HG03442 (cell line): ENCODE data around the gene SCYGR8.
"Not testable (repeated sequence)": the region's sequence is repeated elsewhere in the genome, so short reads cannot be mapped to it uniquely, and the experiment has no call there.

Experiments used
- ATAC-seq: cut with Tn5 transposase; IDR thresholded peaks from one replicate; pipeline ENCODE4 v1.9.1; 2021; ENCODE audit warnings: mild to moderate bottlenecking, moderate library complexity; ENCODE audit not compliant: unreplicated experiment

Gene SCYGR8

GRCh38 chr2:227745594-227745993, at the start of gene SCYGR8:
SCYGR8 (plus strand) TSS chr2:227745894; CDS start chr2:227745894, 0 bp downstream.
- ATAC-seq = no peak

DNA sequence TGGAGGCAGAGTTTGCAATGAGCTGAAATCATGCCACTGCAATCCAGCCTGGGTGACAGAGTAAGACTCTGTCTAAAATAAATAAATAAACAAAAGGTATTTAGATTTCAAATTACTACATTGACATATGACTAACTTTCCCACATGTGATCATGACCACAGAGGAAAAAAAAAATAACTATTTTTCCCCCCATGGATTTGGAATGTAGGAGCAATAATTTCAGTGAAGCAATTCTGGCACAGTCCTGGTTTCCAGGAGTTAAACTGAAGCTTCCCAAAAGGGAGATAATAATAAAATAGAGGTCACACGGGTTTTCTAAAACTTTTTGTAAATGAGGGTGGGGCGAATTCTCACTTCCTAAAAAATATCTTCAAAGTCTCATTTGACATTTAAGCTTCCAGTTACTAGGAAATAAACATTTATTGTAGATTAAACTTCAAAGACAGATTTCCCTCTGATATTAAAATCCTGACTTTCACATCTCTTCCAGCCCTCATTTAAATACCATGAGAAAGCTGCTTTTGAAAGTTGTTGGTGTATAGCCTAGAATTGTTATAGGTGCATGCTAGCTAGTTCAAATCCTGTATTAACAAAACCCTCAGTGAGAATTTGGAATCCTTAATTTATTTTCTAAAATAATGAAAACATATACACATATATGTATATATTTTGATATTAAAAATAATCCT, 48.6 kb upstream of the SCYGR8 start:
- no peak for ATAC-seq

DNA sequence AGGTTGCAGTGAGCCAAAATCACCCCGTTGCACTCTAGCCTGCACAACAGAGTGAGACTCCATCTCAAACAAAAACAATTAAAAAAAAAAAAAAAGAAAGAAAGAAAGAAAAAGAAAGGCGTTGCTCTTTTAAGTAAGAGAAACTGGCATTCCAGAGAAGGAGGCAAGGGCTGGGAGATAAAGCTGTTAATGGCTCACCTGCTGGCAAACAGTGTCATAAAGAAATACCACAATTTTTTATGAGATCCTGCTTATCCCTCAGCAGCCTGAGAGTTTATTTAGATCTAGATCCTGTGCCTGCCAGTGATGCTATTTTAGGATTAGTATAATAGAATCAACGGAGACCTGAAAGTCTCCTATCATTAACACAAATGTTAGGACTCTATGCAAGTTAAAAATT, 44.1 kb upstream of the SCYGR8 start:
- no peak for ATAC-seq

- ATAC-seq = no peak
Measured at GRCh38 chr2:227703280-227703732, 42.4 kb upstream of the SCYGR8 start.

DNA sequence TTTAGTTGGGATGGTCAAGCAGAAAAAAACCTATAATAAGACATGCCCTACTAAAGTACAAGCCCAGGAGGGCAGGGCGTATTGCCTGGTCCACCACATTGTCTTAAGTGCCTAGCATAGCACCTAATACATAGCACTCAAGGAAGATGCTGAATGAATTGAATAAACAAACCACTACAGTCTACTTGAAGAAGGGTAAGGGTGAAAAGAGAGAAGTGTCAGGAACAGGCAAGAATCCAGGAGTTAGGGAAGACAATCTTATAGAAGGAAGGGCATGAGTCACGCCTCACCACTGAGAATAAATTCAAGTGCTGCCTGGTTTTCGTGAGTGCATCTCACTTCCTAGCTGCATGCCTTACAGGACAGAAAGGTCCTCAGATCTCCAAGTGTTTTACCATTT, 41.7 kb upstream of the SCYGR8 start:
- ATAC-seq = no peak

- ATAC-seq = no peak
Measured at GRCh38 chr2:227706859-227707258, 38.8 kb upstream of the SCYGR8 start.

- no peak for ATAC-seq
Measured at GRCh38 chr2:227707390-227707789, 38.3 kb upstream of the SCYGR8 start.

- no peak for ATAC-seq
Measured at GRCh38 chr2:227710986-227711385, 34.7 kb upstream of the SCYGR8 start.

- ATAC-seq = no peak
Measured at GRCh38 chr2:227713291-227713690, 32.4 kb upstream of the SCYGR8 start.

DNA sequence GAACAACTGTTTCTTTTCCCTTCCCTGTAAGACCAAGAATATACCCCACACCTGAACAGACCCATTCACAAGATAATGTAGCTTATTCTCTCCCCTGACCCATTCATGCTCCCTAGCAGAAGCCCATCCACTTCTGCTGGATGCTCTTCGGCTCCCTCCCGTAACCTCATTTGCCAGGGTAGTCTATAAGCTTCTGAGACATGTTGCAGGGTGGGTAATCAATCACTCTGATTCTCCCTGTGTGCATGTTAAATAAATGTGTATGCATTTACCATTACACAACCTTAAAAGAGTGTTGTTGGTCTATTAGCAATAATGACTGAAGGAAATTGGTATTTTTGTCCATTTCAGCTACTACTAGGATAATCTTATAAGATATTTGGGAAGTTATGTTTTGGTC, 29.2 kb upstream of the SCYGR8 start:
- ATAC-seq = no peak

GRCh38 chr2:227717687-227718567, 27.8 kb upstream of the SCYGR8 start, which contains the start of gene SLC19A3:
SLC19A3 (minus strand) TSS chr2:227718028; CDS start chr2:227702318, 15,710 bp downstream.
- no peak for ATAC-seq

GRCh38 chr2:227719641-227720040, 26.1 kb upstream of the SCYGR8 start:
- ATAC-seq = no peak

- ATAC-seq = no peak
Measured at GRCh38 chr2:227720680-227721079, 25.0 kb upstream of the SCYGR8 start.

GRCh38 chr2:227722821-227723220, 22.9 kb upstream of the SCYGR8 start:
- ATAC-seq = not testable (repeated sequence)

DNA sequence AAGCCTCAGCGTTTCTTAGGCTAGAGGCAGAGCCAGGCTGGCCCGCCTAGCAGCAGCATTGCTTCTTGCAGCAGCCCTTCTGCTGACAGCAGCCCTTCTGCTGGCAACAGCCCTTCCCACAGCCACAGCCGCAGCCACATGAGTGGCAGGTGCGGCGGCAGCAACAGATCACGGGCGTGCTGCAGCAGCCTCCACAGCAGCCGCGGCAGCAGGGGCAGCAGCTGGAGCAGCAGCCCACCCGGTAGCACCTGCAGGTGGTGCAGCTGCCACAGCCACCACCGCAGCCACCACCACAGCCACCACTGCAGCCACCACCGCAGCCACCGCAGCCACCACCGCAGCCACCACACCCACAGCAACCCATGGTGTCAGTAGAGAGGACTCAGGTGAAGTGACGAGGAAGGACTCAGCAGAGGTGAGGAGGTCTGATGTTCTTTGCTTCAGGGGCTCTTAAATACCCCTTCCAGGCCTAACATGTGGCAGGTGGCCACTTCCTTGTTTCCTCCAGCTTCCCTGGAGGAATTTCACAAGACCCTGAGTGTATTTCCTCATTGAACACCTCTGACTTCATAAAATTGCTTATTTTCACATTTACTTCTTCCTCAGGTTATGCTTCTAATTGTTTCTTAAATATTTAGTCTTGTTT, 21.2 kb upstream of the SCYGR8 start, which contains the start of gene SCYGR6:
Gene SCYGR6 (minus strand): TSS at position 364 of the 646 bp plus-strand sequence. CDS start 0 bp downstream, at position 364.
- ATAC-seq = no peak

GRCh38 chr2:227728035-227728434, 17.7 kb upstream of the SCYGR8 start, which contains the start of gene SCYGR7:
SCYGR7 (plus strand) TSS chr2:227728335; CDS start chr2:227728335, 0 bp downstream.
- no peak for ATAC-seq

- no peak for ATAC-seq
Measured at GRCh38 chr2:227739351-227739750, 6.3 kb upstream of the SCYGR8 start.

DNA sequence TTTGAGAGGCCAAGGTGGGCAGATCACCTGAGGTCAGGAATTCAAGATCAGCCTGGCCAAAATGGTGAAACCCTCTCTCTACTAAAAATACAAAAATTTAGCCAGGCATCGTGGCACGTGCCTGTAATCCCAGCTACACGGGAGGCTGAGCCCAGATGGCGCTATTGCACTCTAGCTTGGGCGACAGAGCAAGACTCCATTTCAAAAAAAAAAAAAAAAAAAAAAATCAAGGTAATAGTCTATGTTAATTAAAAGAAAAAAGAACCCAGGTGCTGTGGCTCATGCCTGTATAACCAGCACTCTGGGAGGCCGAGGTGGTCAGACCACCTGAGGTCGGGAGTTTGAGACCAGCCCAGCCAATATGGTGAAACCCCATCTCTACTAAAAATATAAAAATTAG, 5.0 kb upstream of the SCYGR8 start:
- ATAC-seq = not testable (repeated sequence)

GRCh38 chr2:227748079-227748478, 2.4 kb downstream of the SCYGR8 start:
- ATAC-seq = no peak

DNA sequence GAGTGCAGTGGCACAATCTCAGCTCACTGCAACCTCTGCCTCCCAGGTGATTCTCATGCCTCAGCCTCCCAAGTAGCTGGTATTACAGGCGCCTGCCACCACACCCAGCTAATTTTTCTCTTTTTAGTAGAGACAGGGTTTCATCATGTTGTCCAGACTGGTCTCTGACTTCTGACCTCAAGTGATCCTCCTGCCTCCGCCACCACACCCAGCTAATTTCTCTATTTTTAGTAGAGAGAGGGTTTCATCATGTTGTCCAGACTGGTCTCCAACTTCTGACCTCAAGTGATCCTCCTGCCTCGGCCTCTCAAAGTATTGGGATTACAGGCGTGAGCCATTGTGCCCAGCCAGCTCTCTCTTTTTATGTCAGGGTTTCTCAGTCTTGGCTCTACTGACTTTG, 10.6 kb downstream of the SCYGR8 start:
- ATAC-seq = not testable (repeated sequence)
